Mucosa of gallbladder (tissue), 1 donor: ENCODE results near the gene TRIM63. TPM values are rescaled to one million over a fixed set of nuclear protein-coding genes. Genes with fewer than 3 reads are reported as not detected.

Experiments used
- DNase-seq: peaks from one replicate; pipeline ENCODE4 v3.0.0-alpha.2; 2020; ENCODE audit warnings: low spot score
- total RNA-seq: library from RNA; stranded (reverse); gene quantifications from one replicate; pipeline ENCODE4 v1.2.1, GENCODE V29; 2021
- donor health status: DM: no; HTN: no; CAD: no.

The TRIM63 gene
- total RNA-seq, 1 donor from 2014 or later: 6.1 TPM

DNA sequence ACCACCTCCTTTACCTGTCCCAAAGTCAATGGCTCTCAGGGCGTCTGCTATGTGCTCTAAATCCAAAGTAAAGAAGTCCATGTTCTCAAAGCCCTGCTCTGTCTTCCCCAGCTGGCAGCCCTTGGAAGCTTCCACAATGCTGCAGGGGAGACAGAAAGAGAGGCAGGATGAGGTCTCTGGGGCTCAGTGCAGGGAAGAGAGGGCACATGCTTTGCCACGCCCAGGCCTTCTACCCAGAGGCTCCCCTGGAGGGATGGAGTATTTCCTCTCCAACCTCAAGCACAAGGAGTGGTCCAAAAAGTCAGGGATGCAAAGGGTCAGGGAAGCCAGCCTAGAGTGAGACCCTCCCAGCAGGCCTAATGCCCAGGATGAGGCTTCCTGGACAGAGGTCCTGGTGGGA is 10.2 kb downstream of the TRIM63 start:
- no peak for DNase-seq

DNA sequence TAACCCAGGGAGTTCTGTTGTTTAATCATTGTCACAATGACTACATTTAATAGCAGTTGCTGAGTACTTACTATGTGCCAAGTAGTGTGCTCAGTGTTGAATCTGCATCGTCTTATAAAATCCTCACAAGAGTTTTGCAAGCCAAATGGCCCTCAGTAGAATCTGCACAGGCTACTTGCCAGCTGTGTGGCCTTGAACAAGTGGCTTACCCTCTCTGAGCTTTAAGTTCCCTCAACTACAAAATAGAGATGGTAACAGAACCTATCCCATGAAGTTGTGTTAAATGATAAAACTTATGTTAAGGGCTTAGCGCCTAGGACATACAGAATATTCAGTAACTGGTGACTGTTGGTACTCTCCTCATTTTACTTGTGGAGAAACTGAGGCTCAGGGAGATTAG is 12.4 kb downstream of the TRIM63 start:
- no peak for DNase-seq

GRCh38 chr1:26053718-26054560 is 13.5 kb downstream of the TRIM63 start:
- peak; percentile 60 for DNase-seq

DNA sequence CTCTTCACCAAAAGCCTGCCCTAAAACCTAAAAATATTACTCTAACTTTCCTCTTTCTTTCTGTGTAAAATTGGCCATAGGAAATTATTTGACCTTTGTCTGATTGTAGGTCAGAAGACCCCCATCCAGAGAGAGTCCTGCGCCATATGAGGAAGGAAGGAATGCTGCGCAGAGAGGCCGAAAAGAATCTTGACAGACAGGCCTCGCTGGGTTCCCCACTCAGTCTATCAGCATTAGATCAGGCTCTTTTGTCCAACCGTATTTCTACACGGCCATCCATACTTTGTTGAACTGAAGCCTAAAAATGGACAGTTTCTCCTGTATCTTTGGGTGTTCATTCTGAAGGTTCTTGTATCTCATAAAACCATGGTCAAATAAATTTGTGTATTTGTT is 17.2 kb downstream of the TRIM63 start:
- DNase-seq: no peak

DNA sequence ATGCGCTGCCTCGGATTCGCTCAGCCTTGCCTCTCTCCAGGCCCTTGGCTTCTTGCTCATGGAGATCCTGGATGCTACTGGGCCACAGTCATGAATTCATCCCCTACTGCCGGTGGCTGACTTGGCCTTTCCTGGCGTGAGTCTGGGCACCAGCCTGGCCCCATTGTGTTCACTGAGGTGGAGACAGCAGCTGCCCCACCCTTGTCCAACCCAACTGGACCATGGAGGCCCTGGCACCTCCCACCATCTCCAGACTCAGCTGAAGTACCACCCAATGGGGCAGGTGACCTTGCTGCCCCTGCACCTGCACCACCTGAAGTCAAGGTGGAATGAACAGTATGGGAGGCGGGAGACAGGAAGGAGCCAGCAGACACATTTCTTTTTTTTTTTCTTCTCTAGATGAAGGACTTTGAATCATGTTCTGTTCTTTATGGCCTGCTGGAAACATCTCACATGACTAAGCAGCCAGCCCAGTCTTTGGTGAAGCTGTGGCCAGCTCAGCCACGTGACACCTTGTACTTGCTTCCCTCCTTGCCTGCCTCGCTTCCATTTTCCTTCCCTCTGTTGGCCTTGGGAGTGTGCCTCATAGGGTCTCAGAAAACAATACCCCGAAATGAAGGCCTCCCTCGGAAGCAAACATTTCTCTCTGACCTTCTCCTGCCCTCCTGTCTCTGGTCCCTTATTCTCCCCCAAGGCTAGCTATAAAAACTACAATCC is 17.7 kb downstream of the TRIM63 start:
- peak; percentile 77 for DNase-seq

- no peak for DNase-seq
Measured at GRCh38 chr1:26047278-26047874, 20.1 kb downstream of the TRIM63 start.

- no peak for DNase-seq
Measured at GRCh38 chr1:26046246-26047095, 21.0 kb downstream of the TRIM63 start.

DNA sequence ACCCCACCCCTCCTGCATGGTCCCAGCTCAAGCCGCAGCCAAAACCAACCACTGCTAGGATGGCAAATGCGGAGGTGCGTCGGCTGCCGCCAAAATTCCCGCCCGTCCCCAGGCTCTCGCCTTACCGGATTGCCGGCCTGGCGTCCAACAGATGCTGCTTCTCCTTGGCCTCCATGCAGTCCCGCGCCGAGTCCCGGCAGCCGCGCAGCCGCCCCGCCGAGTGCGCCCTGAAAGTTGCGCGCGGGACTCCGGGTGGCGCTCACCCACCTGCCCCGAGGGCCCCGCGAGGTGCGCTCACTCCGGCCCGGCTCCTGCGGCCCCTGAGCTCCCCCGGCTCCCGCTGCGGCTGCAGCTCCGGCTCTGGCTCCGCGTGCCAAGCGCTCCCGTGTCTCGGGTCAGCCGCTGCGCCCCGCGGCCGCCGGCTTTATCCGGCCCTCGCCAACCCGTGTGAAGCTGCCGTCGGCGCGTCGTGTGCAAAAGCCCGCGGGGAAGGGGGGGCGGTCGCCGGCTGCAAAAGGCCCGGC is 21.6 kb downstream of the TRIM63 start, which contains the start of gene SLC30A2:
SLC30A2 (minus strand) TSS at position 397 of the 524 bp plus-strand sequence; CDS start at position 175, 222 bp downstream.
- no peak for DNase-seq

DNA sequence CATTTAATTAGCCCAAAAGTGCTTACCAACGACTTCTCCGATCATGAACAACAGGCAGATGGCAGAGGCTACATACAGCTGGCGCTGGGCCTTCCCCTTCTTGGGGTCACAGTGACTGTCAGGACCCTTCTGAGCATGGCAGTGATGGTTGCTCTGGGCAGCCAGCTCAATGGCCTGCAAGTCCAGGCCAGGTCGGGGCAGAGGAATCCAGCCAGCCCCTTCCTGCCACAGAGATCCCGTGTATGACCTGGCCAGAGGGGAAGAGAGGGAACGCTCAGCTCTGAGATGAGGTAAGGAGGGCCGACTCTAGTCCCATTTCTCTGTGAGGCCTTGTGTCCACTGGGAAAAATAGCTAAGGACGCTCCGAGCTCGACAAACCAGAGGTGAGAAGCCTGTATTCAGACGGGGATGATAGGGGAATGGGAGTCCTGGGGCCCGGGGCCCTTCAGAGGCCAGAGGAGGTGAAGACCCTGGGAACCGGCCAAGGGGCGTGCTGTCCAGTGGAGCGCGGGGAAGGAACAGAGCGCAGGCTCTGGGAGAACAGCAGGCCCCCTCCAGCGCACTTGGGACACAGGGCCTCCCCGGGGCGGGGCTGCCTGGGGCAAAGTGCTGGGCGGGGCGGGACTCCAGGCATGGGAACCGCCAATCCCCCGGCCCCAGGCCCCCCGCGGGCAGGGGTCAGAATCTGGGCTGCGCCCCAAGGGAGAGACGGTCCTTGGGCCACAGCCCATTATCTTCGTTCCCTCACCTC is 22.3 kb downstream of the TRIM63 start:
- peak; percentile 64 for DNase-seq

GRCh38 chr1:26044414-26044813 is 23.0 kb downstream of the TRIM63 start:
- no peak for DNase-seq

GRCh38 chr1:26043765-26044164 is 23.7 kb downstream of the TRIM63 start:
- DNase-seq: no peak

- no peak for DNase-seq
Measured at GRCh38 chr1:26041978-26042377, 25.5 kb downstream of the TRIM63 start.

DNA sequence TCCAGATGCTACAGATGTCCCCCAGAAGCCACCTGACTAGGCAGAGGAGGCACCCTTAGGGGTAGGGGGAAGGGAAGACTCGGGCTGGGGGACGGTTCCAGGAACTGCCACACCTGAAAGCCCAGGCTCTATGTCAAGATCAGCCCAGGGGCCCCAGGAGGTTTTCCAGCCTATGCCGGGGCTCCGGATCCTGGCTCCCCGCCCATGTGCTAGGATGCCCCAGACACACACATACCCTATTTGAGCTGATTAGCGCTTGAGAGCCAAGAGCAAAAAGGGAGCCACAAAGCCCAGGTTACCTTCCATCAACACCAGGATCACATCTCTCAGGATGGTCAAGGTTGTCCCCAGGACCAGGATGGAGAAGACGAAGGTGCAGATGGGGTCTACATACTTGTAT is 26.0 kb downstream of the TRIM63 start:
- DNase-seq: no peak

DNA sequence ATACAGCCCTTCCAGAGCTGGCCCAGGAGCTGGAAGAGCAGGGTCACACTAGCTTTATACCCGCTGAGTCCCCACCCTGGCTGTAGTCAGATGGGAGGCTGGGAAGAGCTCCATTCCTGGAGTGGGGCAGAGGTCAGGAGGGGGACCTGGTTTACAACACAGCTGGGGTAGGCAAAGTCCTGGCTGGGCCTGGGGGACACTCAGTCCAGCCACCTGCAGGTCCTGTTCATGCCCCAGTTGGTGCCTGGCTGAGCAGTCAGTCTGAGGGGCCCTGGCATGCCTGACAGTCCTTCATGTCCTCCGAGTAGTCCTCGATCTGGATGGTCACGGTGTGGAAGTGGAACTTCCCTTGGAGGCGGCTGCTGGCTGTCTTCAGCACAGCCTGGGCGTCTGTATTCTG is 28.5 kb downstream of the TRIM63 start:
- no peak for DNase-seq

- DNase-seq: no peak
Measured at GRCh38 chr1:26038477-26038876, 29.0 kb downstream of the TRIM63 start.

- DNase-seq: no peak
Measured at GRCh38 chr1:26037904-26038303, 29.5 kb downstream of the TRIM63 start.

DNA sequence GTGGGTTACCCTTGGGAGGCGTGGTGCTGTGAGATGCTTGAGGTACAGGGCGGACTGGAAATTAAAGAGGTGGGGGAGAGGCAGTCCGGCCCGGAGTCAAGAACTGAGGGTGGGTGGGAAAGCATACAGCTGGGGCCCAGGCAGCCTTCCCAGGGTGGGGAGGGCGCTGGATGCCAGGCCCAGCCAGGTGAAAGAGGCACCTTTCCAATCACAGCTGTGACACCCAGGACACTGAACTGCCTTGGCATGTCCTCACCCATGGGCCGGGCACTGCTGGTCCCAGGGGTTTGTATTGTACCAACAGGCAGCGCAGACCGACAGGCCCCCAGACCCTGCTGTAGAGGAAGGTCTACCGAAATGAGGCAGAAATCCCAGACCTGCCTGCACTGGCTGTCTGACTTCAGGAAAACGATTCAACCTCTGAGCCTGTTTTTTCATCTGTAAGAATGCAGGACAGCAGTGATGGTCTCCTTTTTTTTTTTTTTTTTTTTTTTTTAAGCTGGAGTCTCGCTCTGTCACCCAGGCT is 30.6 kb downstream of the TRIM63 start:
- no peak for DNase-seq

GRCh38 chr1:26035959-26036755 is 31.3 kb downstream of the TRIM63 start:
- DNase-seq: peak; percentile 88

DNA sequence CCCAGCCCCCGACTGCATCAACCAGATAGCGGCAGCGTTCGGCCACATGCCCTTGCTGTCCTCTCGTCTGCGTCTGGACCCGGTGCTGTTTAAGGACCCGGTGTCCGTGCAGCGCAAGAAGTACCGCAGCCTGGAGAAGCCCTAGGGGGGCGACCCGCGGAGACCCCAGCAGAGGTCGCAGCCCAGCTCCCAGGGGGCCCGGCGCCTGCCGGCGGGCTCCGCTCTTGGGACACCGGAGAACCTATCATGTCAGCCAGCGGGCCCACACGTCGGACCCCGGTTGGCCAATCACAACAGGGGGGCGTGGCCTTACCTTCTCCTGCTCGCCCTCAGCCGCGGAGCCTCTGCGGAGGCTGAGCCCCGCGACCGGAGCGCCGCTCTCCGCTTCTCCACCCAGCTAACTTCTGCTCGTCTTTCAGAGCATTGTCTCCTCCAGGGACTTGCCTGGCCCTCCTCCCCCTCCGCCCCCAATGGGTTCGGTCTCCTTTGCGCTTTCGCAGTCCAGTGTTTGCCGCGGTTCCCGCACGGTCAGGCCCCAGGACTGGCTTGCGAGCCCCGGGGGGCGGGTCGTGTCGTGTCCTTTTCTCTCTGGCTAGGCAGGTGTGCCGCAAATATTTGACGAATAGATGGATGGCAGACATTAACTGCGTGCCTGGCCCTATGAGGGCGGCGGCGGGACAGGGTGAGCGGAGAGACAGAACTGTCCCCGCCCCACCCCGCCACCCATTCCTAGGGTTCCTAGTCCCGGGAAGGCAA is 32.0 kb downstream of the TRIM63 start:
- peak; percentile 96 for DNase-seq
